GM12801 (cell line): ENCODE data around the gene IMMP2L.

Experiments used
- CTCF ChIP-seq: IDR thresholded peaks from one replicate; pipeline ENCODE4 v1.5.1; 2011; ENCODE audit warnings: control low read depth; ENCODE audit not compliant: insufficient read length; ENCODE audit errors: extremely low read depth

The IMMP2L gene

GRCh38 chr7:111009526-111010040, 552.7 kb downstream of the IMMP2L start:
- no peak for TF ChIP-seq CTCF

GRCh38 chr7:111006691-111007090, 555.6 kb downstream of the IMMP2L start:
- no peak for TF ChIP-seq CTCF

- no peak for TF ChIP-seq CTCF
These were observed 556.3 kb downstream of the IMMP2L start for GRCh38 chr7:111006040-111006439.

GRCh38 chr7:111005445-111005844, 556.8 kb downstream of the IMMP2L start:
- no peak for TF ChIP-seq CTCF

GRCh38 chr7:111004310-111004901, 557.9 kb downstream of the IMMP2L start:
- TF ChIP-seq CTCF: no peak

- TF ChIP-seq CTCF: no peak
These were observed 558.4 kb downstream of the IMMP2L start for GRCh38 chr7:111003883-111004282.

- TF ChIP-seq CTCF: no peak
These were observed 568.0 kb downstream of the IMMP2L start for GRCh38 chr7:110994028-110994967.
